GM23248 (cell line): ENCODE measurements around the gene ARHGEF11. TPM values are rescaled to one million over a fixed set of nuclear protein-coding genes. Genes with fewer than 3 reads are reported as not detected.

Experiments
- DNase-seq: peaks from one replicate; pipeline ENCODE4 v3.0.0-alpha.2; 2015
- H2AFZ ChIP-seq: fragments of 200-600 bp; sonication (generic); 2 replicates; pipeline ENCODE4 v1.6.1; 2016; ENCODE audit warnings: antibody characterized with exemption
- H3F3A ChIP-seq: fragments of 200-600 bp; sonication (generic); 2 replicates; pipeline ENCODE4 v1.6.1; 2016; ENCODE audit warnings: mild to moderate bottlenecking, antibody characterized with exemption, mixed run types; ENCODE audit not compliant: insufficient read depth
- H3K27ac ChIP-seq: fragments of 200-600 bp; sonication (generic); 2 replicates; pipeline ENCODE4 v1.5.1; 2016; ENCODE audit warnings: mild to moderate bottlenecking
- H3K27me3 ChIP-seq: fragments of 200-600 bp; sonication (generic); replicated peaks from 2 replicates; pipeline ENCODE4 v1.6.1; 2016; ENCODE audit warnings: mild to moderate bottlenecking; ENCODE audit not compliant: insufficient read depth
- H3K36me3 ChIP-seq: fragments of 200-600 bp; sonication (generic); 2 replicates; pipeline ENCODE4 v1.6.1; 2016; ENCODE audit warnings: low read depth, mild to moderate bottlenecking
- H3K4me1 ChIP-seq: fragments of 200-600 bp; sonication (generic); 2 replicates; pipeline ENCODE4 v1.6.1; 2016; ENCODE audit warnings: mild to moderate bottlenecking; ENCODE audit not compliant: insufficient read depth
- H3K4me2 ChIP-seq: fragments of 200-600 bp; sonication (generic); one replicate; pipeline ENCODE4 v1.6.1; 2016; ENCODE audit warnings: mild to moderate bottlenecking; ENCODE audit not compliant: unreplicated experiment
- H3K4me3 ChIP-seq: fragments of 200-600 bp; sonication (generic); 2 replicates; pipeline ENCODE4 v1.5.1; 2016; ENCODE audit warnings: mild to moderate bottlenecking
- H3K79me2 ChIP-seq: fragments of 200-600 bp; sonication (generic); 2 replicates; pipeline ENCODE4 v1.6.1; 2016; ENCODE audit warnings: mild to moderate bottlenecking; ENCODE audit not compliant: insufficient read depth
- H3K9ac ChIP-seq: fragments of 200-600 bp; sonication (generic); 2 replicates; pipeline ENCODE4 v1.6.1; 2016; ENCODE audit warnings: mild to moderate bottlenecking
- H3K9me2 ChIP-seq: fragments of 200-600 bp; sonication (generic); 2 replicates; pipeline ENCODE4 v1.6.1; 2016; ENCODE audit warnings: mixed run types, mild to moderate bottlenecking, moderate library complexity; ENCODE audit not compliant: insufficient read depth
- H3K9me3 ChIP-seq: fragments of 200-600 bp; sonication (generic); one replicate; pipeline ENCODE4 v1.6.1; 2017; ENCODE audit warnings: low read depth
- H4K20me1 ChIP-seq: fragments of 200-600 bp; sonication (generic); 2 replicates; pipeline ENCODE4 v1.6.0; 2016; ENCODE audit not compliant: insufficient read depth
- EZH2 ChIP-seq: fragments of 200-600 bp; sonication (generic); IDR thresholded peaks from 2 replicates; pipeline ENCODE4 v1.6.1; 2018; ENCODE audit warnings: antibody characterized with exemption, mild to moderate bottlenecking; ENCODE audit not compliant: insufficient read depth, poor library complexity, severe bottlenecking
- EZH2phosphoT487 ChIP-seq: fragments of 200-600 bp; sonication (generic); IDR thresholded peaks from 2 replicates; pipeline ENCODE4 v1.6.1; 2018; ENCODE audit warnings: antibody characterized with exemption, moderate library complexity, mild to moderate bottlenecking, low read depth; ENCODE audit not compliant: insufficient read depth
- WGBS, 2 experiments: methylation state at CpG; one replicate each; pipeline ENCODE4 v1.1.6; 2015 to 2017; ENCODE audit warnings: low lambda C conversion rate in 2 of 2, low coverage in 1 of 2; ENCODE audit errors: missing lambda C conversion rate in 2 of 2; 5-methylcytosine and 5-hydroxymethylcytosine counted together
- in situ Hi-C: fragments of 300-500 bp; cut with MboI; formaldehyde crosslinking; loops from 2 replicates; pipeline ENCODE4 v1.15.0; 2020
- polyA plus RNA-seq: library from polyadenylated mRNA; unstranded; fragments of >200 nt; fragmentation: Nextera tagmentation; extraction: Ambion mirVana; gene quantifications from 2 replicates; pipeline ENCODE4 v1.2.1, GENCODE V29; 2016
- total RNA-seq: library from RNA; depleted of rRNA; stranded (reverse); fragments of >200 nt; shearing (Covaris generic); gene quantifications from 2 replicates; pipeline ENCODE4 v1.2.3, GENCODE V29; 2014

Gene ARHGEF11
- total and polyA plus RNA-seq, 2 experiments from 2014 or later: 13.3 to 23.0 TPM

GRCh38 chr1:156987715-156988114 lies 57.8 kb downstream of the ARHGEF11 start:
- no peaks in the 10 kb centered on the region for H3F3A ChIP-seq
- no peak overlapping the region for H3K9ac ChIP-seq
- no peaks in the 10 kb centered on the region for H3K27me3 ChIP-seq
- in situ Hi-C loops: no loop called here
- no peak overlapping the region for H3K4me3 ChIP-seq
- 0 out of 2 replicates have a peak, but pooled peaks cover 20% of the 10 kb centered on the region for H3K79me2 ChIP-seq
- 86 to 89% methylated on average over 6 of the region's 6 CpGs for WGBS, 2 experiments
- no peaks in the 10 kb centered on the region for H3K9me2 ChIP-seq
- no peak overlapping the region for H2AFZ ChIP-seq
- no peaks in the 10 kb centered on the region; the same call in 1 of the 2 replicates for H4K20me1 ChIP-seq
- H3K27ac ChIP-seq: no peak overlapping the region
- 0 out of 2 replicates have a peak, but pooled peaks cover 4% of the 10 kb centered on the region for H3K36me3 ChIP-seq
- no peak for DNase-seq
- TF ChIP-seq EZH2 (no peak), EZH2phosphoT487 (no peak)
- no peaks in the 10 kb centered on the region for H3K4me1 ChIP-seq
- H3K4me2 ChIP-seq: no peak overlapping the region
- no peaks in the 10 kb centered on the region for H3K9me3 ChIP-seq

- in situ Hi-C loops: no loop called here
- no peak overlapping the region for H3K27ac ChIP-seq
- H3K36me3 ChIP-seq: peaks cover 33% of the 10 kb centered on the region
- no peaks in the 10 kb centered on the region for H3K4me1 ChIP-seq
- H3K9ac ChIP-seq: no peak overlapping the region
- H3K4me3 ChIP-seq: no peak overlapping the region
- WGBS, 2 experiments: 81 to 85% methylated on average over 4 of the region's 4 CpGs
- no peaks in the 10 kb centered on the region for H3K9me2 ChIP-seq
- no peak overlapping the region for H2AFZ ChIP-seq
- no peaks in the 10 kb centered on the region; the same call in 1 of the 2 replicates for H4K20me1 ChIP-seq
- no peaks in the 10 kb centered on the region for H3K79me2 ChIP-seq
- no peaks in the 10 kb centered on the region for H3F3A ChIP-seq
- TF ChIP-seq EZH2phosphoT487 (no peak), EZH2 (no peak)
- no peak overlapping the region for H3K4me2 ChIP-seq
- no peaks in the 10 kb centered on the region for H3K27me3 ChIP-seq
- DNase-seq: no peak
- H3K9me3 ChIP-seq: no peaks in the 10 kb centered on the region
Observed at GRCh38 chr1:156980551-156980950, 65.0 kb downstream of the ARHGEF11 start.

DNA sequence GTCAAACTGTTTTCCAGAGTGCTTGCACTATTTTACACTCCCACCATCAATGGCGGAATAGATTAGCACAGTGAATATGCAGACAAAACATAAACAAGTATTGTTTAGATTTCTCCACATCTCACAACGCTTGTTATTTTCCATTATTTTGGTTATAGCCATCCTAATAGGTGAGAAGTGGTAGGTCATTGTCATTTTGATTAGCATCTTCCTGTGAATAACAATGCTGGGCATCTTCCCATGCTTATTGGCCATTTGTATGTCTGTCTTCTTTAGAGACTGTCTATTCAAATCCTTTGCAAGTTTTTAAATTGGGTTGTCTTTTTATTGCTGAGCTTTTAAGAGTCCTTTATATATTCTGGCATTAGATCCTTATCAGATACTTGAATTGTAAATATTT lies 70.5 kb downstream of the ARHGEF11 start:
- Histone ChIP-seq H3K9me3 (no peaks in the 10 kb centered on the region), H3K9ac (no peak overlapping the region), H3K4me1 (no peaks in the 10 kb centered on the region), H3K36me3 (peaks cover 51% of the 10 kb centered on the region), H3K4me2 (no peak overlapping the region), H3K27ac (no peak overlapping the region), H3F3A (no peaks in the 10 kb centered on the region), H3K4me3 (no peak overlapping the region), H4K20me1 (no peaks in the 10 kb centered on the region), H3K9me2 (no peaks in the 10 kb centered on the region), H2AFZ (no peak overlapping the region), H3K27me3 (no peaks in the 10 kb centered on the region), H3K79me2 (no peaks in the 10 kb centered on the region)
- TF ChIP-seq EZH2: no peak
- no peak for TF ChIP-seq EZH2phosphoT487
- 96 to 100% methylated on average over 2 of the region's 2 CpGs for WGBS, 2 experiments
- DNase-seq: no peak
- in situ Hi-C loops: no loop called here

GRCh38 chr1:156973417-156973816 lies 72.1 kb downstream of the ARHGEF11 start:
- 97 to 99% methylated on average over 2 of the region's 2 CpGs for WGBS, 2 experiments
- Histone ChIP-seq H3K4me3 (no peak overlapping the region), H3K4me1 (no peaks in the 10 kb centered on the region), H3K36me3 (peaks cover 55% of the 10 kb centered on the region), H3K27ac (no peak overlapping the region), H3K79me2 (no peaks in the 10 kb centered on the region), H3F3A (no peaks in the 10 kb centered on the region), H3K9ac (no peak overlapping the region), H4K20me1 (no peaks in the 10 kb centered on the region), H3K9me3 (no peaks in the 10 kb centered on the region), H3K9me2 (no peaks in the 10 kb centered on the region), H3K27me3 (no peaks in the 10 kb centered on the region), H2AFZ (no peak overlapping the region), H3K4me2 (no peak overlapping the region)
- TF ChIP-seq EZH2phosphoT487 (no peak), EZH2 (no peak)
- no peak for DNase-seq
- in situ Hi-C loops: no loop called here

DNA sequence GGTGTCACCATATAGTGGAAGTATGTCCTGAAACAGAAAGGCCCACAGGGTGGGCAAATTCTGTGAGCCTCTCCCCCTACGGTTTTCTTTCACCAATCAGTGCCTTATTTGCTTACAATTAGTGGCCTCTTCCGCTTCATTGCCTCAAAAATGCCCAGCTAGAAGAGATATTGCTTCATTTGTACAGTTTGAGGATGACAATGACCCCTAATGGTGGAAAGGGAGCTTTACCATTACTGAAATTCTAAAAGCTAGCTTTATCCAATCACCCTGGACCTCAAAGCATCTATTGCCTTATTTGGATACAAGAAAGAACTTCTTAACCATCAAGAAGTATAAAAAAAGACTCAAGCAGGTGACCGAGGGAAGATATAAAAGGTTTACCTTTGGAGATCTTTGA lies 75.5 kb downstream of the ARHGEF11 start:
- in situ Hi-C loops: no loop called here
- peaks cover 24% of the 10 kb centered on the region for H3K36me3 ChIP-seq
- no peak overlapping the region for H3K4me2 ChIP-seq
- H3K4me3 ChIP-seq: no peak overlapping the region
- no peaks in the 10 kb centered on the region for H3K79me2 ChIP-seq
- TF ChIP-seq EZH2phosphoT487 (no peak), EZH2 (no peak)
- no peak overlapping the region for H2AFZ ChIP-seq
- H4K20me1 ChIP-seq: no peaks in the 10 kb centered on the region
- no peaks in the 10 kb centered on the region; the same call in 1 of the 2 replicates for H3K4me1 ChIP-seq
- H3K9me3 ChIP-seq: no peaks in the 10 kb centered on the region
- no peaks in the 10 kb centered on the region for H3K9me2 ChIP-seq
- H3K27ac ChIP-seq: no peak overlapping the region
- H3K27me3 ChIP-seq: no peaks in the 10 kb centered on the region
- peak; percentile 16 for DNase-seq
- 0 out of 2 replicates have a peak, but pooled peaks cover under 1% of the 10 kb centered on the region for H3F3A ChIP-seq
- WGBS, 2 experiments: 80 to 86% methylated on average over 3 of the region's 3 CpGs
- no peak overlapping the region for H3K9ac ChIP-seq
